IPS-20b (cell line): Measurements from ENCODE around the gene PHACTR3.

Experiments
- H3K27ac ChIP-seq: one replicate; pipeline ENCODE4 v1.5.1; 2013; ENCODE audit warnings: low read length
- H3K27me3 ChIP-seq: 2 replicates; pipeline ENCODE4 v1.6.1; 2013; ENCODE audit warnings: mild to moderate bottlenecking, low read length, inconsistent platforms; ENCODE audit not compliant: insufficient read depth
- H3K36me3 ChIP-seq: 2 replicates; pipeline ENCODE4 v1.6.1; 2013; ENCODE audit warnings: low read depth, mild to moderate bottlenecking, inconsistent platforms, low read length, moderate library complexity; ENCODE audit not compliant: insufficient read depth
- H3K4me1 ChIP-seq: 2 replicates; pipeline ENCODE4 v1.6.1; 2013; ENCODE audit warnings: mild to moderate bottlenecking, control low read depth, inconsistent platforms, low read length, moderate library complexity; ENCODE audit not compliant: insufficient read depth
- H3K4me3 ChIP-seq: 2 replicates; pipeline ENCODE4 v1.5.1; 2013; ENCODE audit warnings: mild to moderate bottlenecking, low read length, inconsistent platforms
- H3K9ac ChIP-seq: 2 replicates; pipeline ENCODE4 v1.6.1; 2013; ENCODE audit warnings: low read depth, mild to moderate bottlenecking, inconsistent platforms, low read length, moderate library complexity
- H3K9me3 ChIP-seq: 2 replicates; pipeline ENCODE4 v1.6.1; 2013; ENCODE audit warnings: mild to moderate bottlenecking, low read depth, low read length, inconsistent platforms; ENCODE audit not compliant: insufficient read depth

The PHACTR3 gene

GRCh38 chr20:59645271-59645670 lies 40.9 kb downstream of the PHACTR3 start:
- no peak overlapping the region for H3K4me3 ChIP-seq
- H3K9me3 ChIP-seq: peaks cover 19% of the 10 kb centered on the region; the same call in 1 of the 2 replicates
- no peak overlapping the region for H3K9ac ChIP-seq
- no peak overlapping the region for H3K27ac ChIP-seq
- no peaks in the 10 kb centered on the region for H3K4me1 ChIP-seq
- H3K27me3 ChIP-seq: peaks cover 5% of the 10 kb centered on the region; the same call in 1 of the 2 replicates
- H3K36me3 ChIP-seq: no peaks in the 10 kb centered on the region

- no peak overlapping the region for H3K9ac ChIP-seq
- peaks cover 19% of the 10 kb centered on the region; the same call in 1 of the 2 replicates for H3K9me3 ChIP-seq
- H3K27ac ChIP-seq: no peak overlapping the region
- no peaks in the 10 kb centered on the region for H3K36me3 ChIP-seq
- H3K4me3 ChIP-seq: no peak overlapping the region
- no peaks in the 10 kb centered on the region for H3K27me3 ChIP-seq
- no peaks in the 10 kb centered on the region for H3K4me1 ChIP-seq
Observed at GRCh38 chr20:59645761-59646171, 41.4 kb downstream of the PHACTR3 start.

GRCh38 chr20:59646487-59646886 lies 42.1 kb downstream of the PHACTR3 start:
- no peaks in the 10 kb centered on the region for H3K36me3 ChIP-seq
- peaks cover 19% of the 10 kb centered on the region; the same call in 1 of the 2 replicates for H3K9me3 ChIP-seq
- no peaks in the 10 kb centered on the region for H3K4me1 ChIP-seq
- H3K27me3 ChIP-seq: no peaks in the 10 kb centered on the region
- no peak overlapping the region for H3K4me3 ChIP-seq
- H3K27ac ChIP-seq: no peak overlapping the region
- no peak overlapping the region for H3K9ac ChIP-seq

- H3K4me3 ChIP-seq: no peak overlapping the region
- H3K27me3 ChIP-seq: no peaks in the 10 kb centered on the region
- no peaks in the 10 kb centered on the region for H3K4me1 ChIP-seq
- H3K36me3 ChIP-seq: no peaks in the 10 kb centered on the region
- H3K27ac ChIP-seq: no peak overlapping the region
- H3K9me3 ChIP-seq: peaks cover 19% of the 10 kb centered on the region; the same call in 1 of the 2 replicates
- no peak overlapping the region for H3K9ac ChIP-seq
Observed at GRCh38 chr20:59647271-59647670, 42.9 kb downstream of the PHACTR3 start.

GRCh38 chr20:59648466-59649070 lies 44.2 kb downstream of the PHACTR3 start:
- no peak overlapping the region for H3K27ac ChIP-seq
- H3K9me3 ChIP-seq: peaks cover 19% of the 10 kb centered on the region; the same call in 1 of the 2 replicates
- H3K27me3 ChIP-seq: no peaks in the 10 kb centered on the region
- no peak overlapping the region for H3K9ac ChIP-seq
- no peaks in the 10 kb centered on the region for H3K4me1 ChIP-seq
- no peaks in the 10 kb centered on the region for H3K36me3 ChIP-seq
- H3K4me3 ChIP-seq: no peak overlapping the region

GRCh38 chr20:59650418-59650817 lies 46.1 kb downstream of the PHACTR3 start:
- no peaks in the 10 kb centered on the region; the same call in 1 of the 2 replicates for H3K27me3 ChIP-seq
- peaks cover 19% of the 10 kb centered on the region; the same call in 1 of the 2 replicates for H3K9me3 ChIP-seq
- H3K9ac ChIP-seq: no peak overlapping the region
- H3K4me1 ChIP-seq: no peaks in the 10 kb centered on the region
- no peak overlapping the region for H3K4me3 ChIP-seq
- H3K27ac ChIP-seq: no peak overlapping the region
- no peaks in the 10 kb centered on the region for H3K36me3 ChIP-seq

- Histone ChIP-seq H3K9ac (no peak overlapping the region), H3K4me3 (no peak overlapping the region), H3K4me1 (no peaks in the 10 kb centered on the region), H3K27ac (no peak overlapping the region), H3K9me3 (peaks cover 20% of the 10 kb centered on the region), H3K27me3 (no peaks in the 10 kb centered on the region; the same call in 1 of the 2 replicates), H3K36me3 (no peaks in the 10 kb centered on the region)
Observed at GRCh38 chr20:59652381-59652780, 48.0 kb downstream of the PHACTR3 start.

GRCh38 chr20:59656417-59656816 lies 52.1 kb downstream of the PHACTR3 start:
- peaks cover 27% of the 10 kb centered on the region for H3K9me3 ChIP-seq
- no peaks in the 10 kb centered on the region; the same call in 1 of the 2 replicates for H3K27me3 ChIP-seq
- H3K4me3 ChIP-seq: no peak overlapping the region
- no peaks in the 10 kb centered on the region for H3K36me3 ChIP-seq
- no peak overlapping the region for H3K9ac ChIP-seq
- no peaks in the 10 kb centered on the region for H3K4me1 ChIP-seq
- no peak overlapping the region for H3K27ac ChIP-seq

GRCh38 chr20:59657459-59658046 lies 53.2 kb downstream of the PHACTR3 start:
- no peaks in the 10 kb centered on the region for H3K36me3 ChIP-seq
- H3K27me3 ChIP-seq: no peaks in the 10 kb centered on the region; the same call in 1 of the 2 replicates
- H3K9me3 ChIP-seq: peaks cover 27% of the 10 kb centered on the region

GRCh38 chr20:59660471-59660870 lies 56.1 kb downstream of the PHACTR3 start:
- no peak overlapping the region for H3K4me3 ChIP-seq
- no peak overlapping the region for H3K9ac ChIP-seq
- H3K27ac ChIP-seq: no peak overlapping the region
- no peaks in the 10 kb centered on the region for H3K36me3 ChIP-seq
- peaks cover 27% of the 10 kb centered on the region for H3K9me3 ChIP-seq
- H3K27me3 ChIP-seq: peaks cover 9% of the 10 kb centered on the region
- H3K4me1 ChIP-seq: no peaks in the 10 kb centered on the region

More at GRCh38 chr20:59657459-59658046, 53.2 kb downstream of the PHACTR3 start:
- Histone ChIP-seq H3K4me1 (no peaks in the 10 kb centered on the region), H3K9ac (no peak overlapping the region), H3K27ac (no peak overlapping the region), H3K4me3 (no peak overlapping the region)

GRCh38 chr20:59661153-59661552 lies 56.8 kb downstream of the PHACTR3 start:
- H3K9ac ChIP-seq: no peak overlapping the region
- no peak overlapping the region for H3K4me3 ChIP-seq
- H3K9me3 ChIP-seq: peaks cover 26% of the 10 kb centered on the region
- no peak overlapping the region for H3K27ac ChIP-seq
- H3K4me1 ChIP-seq: no peaks in the 10 kb centered on the region
- H3K36me3 ChIP-seq: no peaks in the 10 kb centered on the region
- H3K27me3 ChIP-seq: peaks cover 13% of the 10 kb centered on the region

- no peak overlapping the region for H3K4me3 ChIP-seq
- no peaks in the 10 kb centered on the region for H3K4me1 ChIP-seq
- peaks cover 22% of the 10 kb centered on the region for H3K9me3 ChIP-seq
- H3K27ac ChIP-seq: no peak overlapping the region
- H3K27me3 ChIP-seq: peaks cover 17% of the 10 kb centered on the region
- H3K9ac ChIP-seq: no peak overlapping the region
- H3K36me3 ChIP-seq: no peaks in the 10 kb centered on the region
Observed at GRCh38 chr20:59661621-59662020, 57.3 kb downstream of the PHACTR3 start.
